Fibroblast of lung (primary cell): ENCODE data around the gene CLPTM1.

Source experiments
- EZH2 ChIP-seq: IDR thresholded peaks from 2 replicates; pipeline ENCODE4 v1.5.1; 2012; ENCODE audit warnings: low read length, control low read depth, mild to moderate bottlenecking; ENCODE audit errors: missing control alignments
- TF ChIP-seq, protein P1 (sequence below), 2 donors: IDR thresholded peaks in 1 of 2; conservative IDR thresholded peaks in 1 of 2; 1 replicate in 1 of 2; 2 replicates in 1 of 2; pipeline ENCODE4 v1.5.1; 2011 to 2012; ENCODE audit warnings: low read length in 2 of 2, control low read depth in 1 of 2, inconsistent platforms in 1 of 2, low read depth in 1 of 2, mild to moderate bottlenecking in 1 of 2

GRCh38 chr19:44947041-44947581 lies 8.1 kb upstream of the CLPTM1 start:
- TF ChIP-seq, protein P1, sequence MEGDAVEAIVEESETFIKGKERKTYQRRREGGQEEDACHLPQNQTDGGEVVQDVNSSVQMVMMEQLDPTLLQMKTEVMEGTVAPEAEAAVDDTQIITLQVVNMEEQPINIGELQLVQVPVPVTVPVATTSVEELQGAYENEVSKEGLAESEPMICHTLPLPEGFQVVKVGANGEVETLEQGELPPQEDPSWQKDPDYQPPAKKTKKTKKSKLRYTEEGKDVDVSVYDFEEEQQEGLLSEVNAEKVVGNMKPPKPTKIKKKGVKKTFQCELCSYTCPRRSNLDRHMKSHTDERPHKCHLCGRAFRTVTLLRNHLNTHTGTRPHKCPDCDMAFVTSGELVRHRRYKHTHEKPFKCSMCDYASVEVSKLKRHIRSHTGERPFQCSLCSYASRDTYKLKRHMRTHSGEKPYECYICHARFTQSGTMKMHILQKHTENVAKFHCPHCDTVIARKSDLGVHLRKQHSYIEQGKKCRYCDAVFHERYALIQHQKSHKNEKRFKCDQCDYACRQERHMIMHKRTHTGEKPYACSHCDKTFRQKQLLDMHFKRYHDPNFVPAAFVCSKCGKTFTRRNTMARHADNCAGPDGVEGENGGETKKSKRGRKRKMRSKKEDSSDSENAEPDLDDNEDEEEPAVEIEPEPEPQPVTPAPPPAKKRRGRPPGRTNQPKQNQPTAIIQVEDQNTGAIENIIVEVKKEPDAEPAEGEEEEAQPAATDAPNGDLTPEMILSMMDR (conservative IDR thresholded peaks at IDR 0.05 in 1 of 2, IDR thresholded peaks at IDR 0.05 in 1 of 2; ENCODE audit: low read depth in 1 of 2, low read length in 2 of 2), result no peak
- TF ChIP-seq EZH2, result no peak
